ENCODE measurements around the gene TUBGCP2.

GRCh38 chr10:133274751-133275683, 33.7 kb downstream of the TUBGCP2 start:
- TF ChIP-seq CTCF (IDR thresholded peaks at IDR 0.05 in 2 of 3, conservative IDR thresholded peaks at IDR 0.05 in 1 of 3; ENCODE audit: borderline replicate concordance in 1 of 3, insufficient read depth in 1 of 3, low read depth in 2 of 3, low read length in 2 of 3) (no peak), POLR2A (IDR thresholded peaks at IDR 0.05; ENCODE audit: borderline replicate concordance, extremely low read depth, insufficient read depth, insufficient read length) (no peak)
